Mesenchymal stem cell (in vitro differentiated cells and primary cell): ENCODE results near the gene PGF.

Source experiments
- DNase-seq: peaks from one replicate; pipeline ENCODE4 v3.0.0-alpha.2; 2013
- H2AFZ ChIP-seq: one replicate; pipeline ENCODE4 v1.6.1; 2013; ENCODE audit warnings: low read depth, mild to moderate bottlenecking, control low read depth, inconsistent platforms, low read length, moderate library complexity
- H2AK5ac ChIP-seq: 2 replicates; pipeline ENCODE4 v1.6.1; 2013; ENCODE audit warnings: low read length, moderate library complexity, mild to moderate bottlenecking, inconsistent platforms; ENCODE audit not compliant: severe bottlenecking
- H2BK120ac ChIP-seq: one replicate; pipeline ENCODE4 v1.6.1; 2013; ENCODE audit warnings: low read depth, mild to moderate bottlenecking, inconsistent platforms, low read length, moderate library complexity
- H2BK12ac ChIP-seq, 2 experiments: one replicate each; pipeline ENCODE4 v1.6.1; 2013; ENCODE audit warnings: inconsistent platforms in 2 of 2, low read length in 2 of 2, mild to moderate bottlenecking in 2 of 2, moderate library complexity in 2 of 2, control low read depth in 1 of 2
- H2BK15ac ChIP-seq: one replicate; pipeline ENCODE4 v1.6.1; 2013; ENCODE audit warnings: mild to moderate bottlenecking, low read depth, inconsistent platforms; ENCODE audit not compliant: poor library complexity, severe bottlenecking
- H2BK5ac ChIP-seq: 2 replicates; pipeline ENCODE4 v1.6.1; 2013; ENCODE audit warnings: low read depth, mild to moderate bottlenecking, low read length, control low read depth, inconsistent platforms; ENCODE audit not compliant: poor library complexity, severe bottlenecking
- H3K14ac ChIP-seq, 2 experiments: one replicate each; pipeline ENCODE4 v1.6.1; 2013; ENCODE audit warnings: inconsistent platforms in 2 of 2, low read length in 2 of 2, control low read depth in 1 of 2, mild to moderate bottlenecking in 1 of 2, moderate library complexity in 1 of 2
- H3K18ac ChIP-seq, 2 experiments: one replicate each; pipeline ENCODE4 v1.6.1; 2013; ENCODE audit warnings: inconsistent platforms in 2 of 2, low read length in 2 of 2, control low read depth in 1 of 2, low read depth in 1 of 2, mild to moderate bottlenecking in 1 of 2
- H3K23ac ChIP-seq, 2 experiments: one replicate each; pipeline ENCODE4 v1.6.1; 2013; ENCODE audit warnings: inconsistent platforms in 2 of 2, low read length in 2 of 2, mild to moderate bottlenecking in 2 of 2, moderate library complexity in 2 of 2, control low read depth in 1 of 2
- H3K27ac ChIP-seq: 2 replicates; pipeline ENCODE4 v1.5.1; 2013; ENCODE audit warnings: mild to moderate bottlenecking, moderate library complexity, low read length, control low read depth, inconsistent platforms; ENCODE audit not compliant: poor library complexity, severe bottlenecking
- H3K27me3 ChIP-seq, 2 experiments: 2 replicates each; pipeline versions ENCODE4 v1.6.1 to v1.7.0; 2013; ENCODE audit warnings: low read length in 2 of 2, mild to moderate bottlenecking in 2 of 2, moderate library complexity in 2 of 2, control low read depth in 1 of 2, inconsistent platforms in 1 of 2; ENCODE audit not compliant: control insufficient read depth in 1 of 2, insufficient read depth in 1 of 2
- H3K36me3 ChIP-seq, 2 experiments: 2 replicates each; pipeline versions ENCODE4 v1.6.1 to v1.7.0; 2013; ENCODE audit warnings: low read length in 2 of 2, control low read depth in 1 of 2, inconsistent platforms in 1 of 2, low read depth in 1 of 2, mild to moderate bottlenecking in 1 of 2; ENCODE audit not compliant: insufficient read depth in 2 of 2, control insufficient read depth in 1 of 2
- H3K4ac ChIP-seq, 2 experiments: one replicate each; pipeline ENCODE4 v1.6.1; 2013; ENCODE audit warnings: inconsistent platforms in 2 of 2, low read length in 2 of 2, mild to moderate bottlenecking in 2 of 2, moderate library complexity in 2 of 2, control low read depth in 1 of 2, low read depth in 1 of 2
- H3K4me1 ChIP-seq: 2 replicates; pipeline ENCODE4 v1.6.1; 2013; ENCODE audit warnings: low read depth, low read length, control low read depth; ENCODE audit not compliant: control insufficient read depth, insufficient read depth
- H3K4me2 ChIP-seq: 2 replicates; pipeline ENCODE4 v1.6.1; 2013; ENCODE audit warnings: low read length, mild to moderate bottlenecking, inconsistent platforms; ENCODE audit not compliant: poor library complexity, severe bottlenecking
- H3K4me3 ChIP-seq, 2 experiments: 2 replicates each; pipeline versions ENCODE4 v1.5.1 to v1.7.0; 2013; ENCODE audit warnings: low read length in 2 of 2, mild to moderate bottlenecking in 2 of 2, control low read depth in 1 of 2, low read depth in 1 of 2; ENCODE audit not compliant: insufficient read depth in 1 of 2
- H3K79me1 ChIP-seq: replicated peaks from 2 replicates; pipeline ENCODE4 v1.6.1; 2013; ENCODE audit warnings: mild to moderate bottlenecking, control low read depth, low read length, inconsistent platforms; ENCODE audit not compliant: poor library complexity, severe bottlenecking
- H3K9ac ChIP-seq: 2 replicates; pipeline ENCODE4 v1.7.0; 2013; ENCODE audit warnings: mild to moderate bottlenecking, low read length, moderate library complexity
- H3K9me3 ChIP-seq: 2 replicates; pipeline ENCODE4 v1.7.0; 2013; ENCODE audit warnings: mild to moderate bottlenecking, low read length; ENCODE audit not compliant: control insufficient read depth
- H4K8ac ChIP-seq: one replicate; pipeline ENCODE4 v1.6.1; 2013; ENCODE audit warnings: inconsistent platforms, mild to moderate bottlenecking, low read length, moderate library complexity
- H4K91ac ChIP-seq: one replicate; pipeline ENCODE4 v1.6.1; 2013; ENCODE audit warnings: mild to moderate bottlenecking, low read length, inconsistent platforms
- WGBS: methylation state at CpG from one replicate; pipeline ENCODE4 v1.1.7; 2013; ENCODE audit warnings: mixed read lengths; 5-methylcytosine and 5-hydroxymethylcytosine counted together

The PGF gene

GRCh38 chr14:74952697-74953484, 2.5 kb downstream of the PGF start:
- H2BK15ac ChIP-seq: no peak overlapping the region
- 85% methylated on average over 18 of the region's 18 CpGs for WGBS
- H3K23ac ChIP-seq: no peak overlapping the region
- peaks cover 7 to 25% of the 10 kb centered on the region in 2 experiments for H3K36me3 ChIP-seq
- no peak overlapping the region for H3K9ac ChIP-seq
- H3K14ac ChIP-seq: no peak overlapping the region
- DNase-seq: no peak
- peaks cover 7% of the 10 kb centered on the region for H3K79me1 ChIP-seq
- H3K4me1 ChIP-seq: peaks cover 51% of the 10 kb centered on the region
- H3K27me3 ChIP-seq: no peaks in the 10 kb centered on the region
- peak overlapping the region; percentile 46 for H2AK5ac ChIP-seq
- peak overlapping the region; percentile 25 to 45 for H3K18ac ChIP-seq
- peak overlapping the region in 1 of 2 experiments; percentile 24 for H3K4ac ChIP-seq
- H4K91ac ChIP-seq: peak overlapping the region; percentile 73
- no peak overlapping the region for H3K27ac ChIP-seq
- H3K4me3 ChIP-seq: no peak overlapping the region
- H3K9me3 ChIP-seq: no peaks in the 10 kb centered on the region
- H2AFZ ChIP-seq: no peak overlapping the region
- no peak overlapping the region for H3K4me2 ChIP-seq
- H2BK5ac ChIP-seq: no peak overlapping the region
- H4K8ac ChIP-seq: peak overlapping the region; percentile 74
- peak overlapping the region in 1 of 2 experiments; percentile 45 for H2BK12ac ChIP-seq
- no peak overlapping the region for H2BK120ac ChIP-seq

GRCh38 chr14:74952180-74952665, 3.2 kb downstream of the PGF start:
- Histone ChIP-seq H3K4me3 (no peak overlapping the region), H2BK120ac (no peak overlapping the region), H3K14ac (no peak overlapping the region), H2BK5ac (no peak overlapping the region), H2AK5ac (no peak overlapping the region), H3K18ac (peak overlapping the region in 1 of 2 experiments; percentile 46), H3K4ac (no peak overlapping the region), H3K27ac (no peak overlapping the region), H3K23ac (no peak overlapping the region), H3K4me1 (peaks cover 51% of the 10 kb centered on the region), H2BK12ac (peak overlapping the region in 1 of 2 experiments; percentile 73), H3K27me3 (no peaks in the 10 kb centered on the region), H3K4me2 (no peak overlapping the region), H3K79me1 (peaks cover 7% of the 10 kb centered on the region), H3K9me3 (no peaks in the 10 kb centered on the region), H2AFZ (no peak overlapping the region), H4K91ac (no peak overlapping the region), H3K36me3 (peaks cover 14 to 29% of the 10 kb centered on the region in 2 experiments), H3K9ac (no peak overlapping the region), H4K8ac (no peak overlapping the region), H2BK15ac (no peak overlapping the region)
- DNase-seq: no peak
- WGBS: 80% methylated on average over 6 of the region's 6 CpGs

GRCh38 chr14:74951443-74952179, 3.8 kb downstream of the PGF start:
- no peaks in the 10 kb centered on the region for H3K9me3 ChIP-seq
- peak overlapping the region; percentile 56 for H4K91ac ChIP-seq
- no peak overlapping the region for H2AFZ ChIP-seq
- H3K36me3 ChIP-seq: peaks cover 17 to 29% of the 10 kb centered on the region in 2 experiments
- H2AK5ac ChIP-seq: no peak overlapping the region
- no peak overlapping the region for H2BK5ac ChIP-seq
- no peak overlapping the region for H3K27ac ChIP-seq
- peak overlapping the region; percentile 46 to 64 for H3K18ac ChIP-seq
- H2BK15ac ChIP-seq: no peak overlapping the region
- 55% methylated on average over 11 of the region's 15 CpGs for WGBS
- no peak overlapping the region for H3K9ac ChIP-seq
- peak overlapping the region in 1 of 2 experiments; percentile 61 for H3K4ac ChIP-seq
- no peak overlapping the region for H3K4me3 ChIP-seq
- no peak for DNase-seq
- no peak overlapping the region for H3K4me2 ChIP-seq
- peaks cover 53% of the 10 kb centered on the region for H3K4me1 ChIP-seq
- H3K79me1 ChIP-seq: peaks cover 7% of the 10 kb centered on the region
- no peaks in the 10 kb centered on the region for H3K27me3 ChIP-seq
- peak overlapping the region; percentile 73 to 77 for H2BK12ac ChIP-seq
- no peak overlapping the region for H3K23ac ChIP-seq
- no peak overlapping the region for H3K14ac ChIP-seq
- H2BK120ac ChIP-seq: peak overlapping the region; percentile 57
- peak overlapping the region; percentile 88 for H4K8ac ChIP-seq
